A673 (cell line): Measurements from ENCODE around the gene RITA1.

Experiments used
- EZH2 ChIP-seq: fragments of 200-600 bp; sonication (generic); IDR thresholded peaks from 2 replicates; pipeline ENCODE4 v1.6.1; 2017; ENCODE audit warnings: borderline replicate concordance, low read depth, mild to moderate bottlenecking, mixed read lengths, antibody characterized with exemption, low read length; ENCODE audit not compliant: poor library complexity, severe bottlenecking
- TF ChIP-seq, protein P1 (sequence below): fragments of 300-800, 200-600 bp; sonication (generic); conservative IDR thresholded peaks from 2 replicates; pipeline ENCODE4 v1.5.1; 2017; ENCODE audit warnings: low read depth, mild to moderate bottlenecking, antibody characterized with exemption, low read length, moderate library complexity, mixed read lengths

DNA sequence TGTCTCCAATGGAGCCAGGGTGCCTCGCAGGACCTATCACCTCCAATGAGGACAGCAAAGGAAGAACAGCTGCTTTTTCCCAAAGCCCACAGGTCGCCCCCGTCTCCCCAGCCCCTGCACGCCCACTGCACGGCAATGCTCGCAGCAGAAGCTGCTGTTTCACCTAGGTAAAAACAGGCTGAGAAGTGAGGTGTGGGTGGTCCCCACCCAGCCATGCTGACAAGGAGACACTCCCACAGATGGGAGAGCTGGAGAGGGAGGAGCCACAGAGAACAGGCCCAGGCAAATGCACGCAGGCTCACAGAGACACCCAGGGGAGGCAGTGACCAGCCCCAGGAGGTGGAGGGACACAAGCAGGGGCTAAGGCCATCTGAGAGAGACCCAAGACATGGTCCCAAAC lies 25.6 kb upstream of the RITA1 start:
- TF ChIP-seq, protein P1, sequence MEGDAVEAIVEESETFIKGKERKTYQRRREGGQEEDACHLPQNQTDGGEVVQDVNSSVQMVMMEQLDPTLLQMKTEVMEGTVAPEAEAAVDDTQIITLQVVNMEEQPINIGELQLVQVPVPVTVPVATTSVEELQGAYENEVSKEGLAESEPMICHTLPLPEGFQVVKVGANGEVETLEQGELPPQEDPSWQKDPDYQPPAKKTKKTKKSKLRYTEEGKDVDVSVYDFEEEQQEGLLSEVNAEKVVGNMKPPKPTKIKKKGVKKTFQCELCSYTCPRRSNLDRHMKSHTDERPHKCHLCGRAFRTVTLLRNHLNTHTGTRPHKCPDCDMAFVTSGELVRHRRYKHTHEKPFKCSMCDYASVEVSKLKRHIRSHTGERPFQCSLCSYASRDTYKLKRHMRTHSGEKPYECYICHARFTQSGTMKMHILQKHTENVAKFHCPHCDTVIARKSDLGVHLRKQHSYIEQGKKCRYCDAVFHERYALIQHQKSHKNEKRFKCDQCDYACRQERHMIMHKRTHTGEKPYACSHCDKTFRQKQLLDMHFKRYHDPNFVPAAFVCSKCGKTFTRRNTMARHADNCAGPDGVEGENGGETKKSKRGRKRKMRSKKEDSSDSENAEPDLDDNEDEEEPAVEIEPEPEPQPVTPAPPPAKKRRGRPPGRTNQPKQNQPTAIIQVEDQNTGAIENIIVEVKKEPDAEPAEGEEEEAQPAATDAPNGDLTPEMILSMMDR: no peak
- no peak for TF ChIP-seq EZH2
